Esophagus squamous epithelium (tissue), 4 donors: ENCODE data around the gene PPP1R12A.

Experiments
- CTCF ChIP-seq, 6 experiments: fragments of 450-650 bp in 4 of 6; fragments of 200-600 bp in 2 of 6; sonication (generic) in 2 of 6; IDR thresholded peaks; one replicate each; pipeline ENCODE4 v1.5.1; 2016 to 2019; ENCODE audit warnings: antibody characterized with exemption in 6 of 6, mild to moderate bottlenecking in 4 of 6, moderate library complexity in 4 of 6
- POLR2A ChIP-seq, 4 donors: fragments of 450-650 bp; IDR thresholded peaks; one replicate each; pipeline ENCODE4 v1.6.1; 2017; ENCODE audit warnings: antibody characterized with exemption in 4 of 4, mild to moderate bottlenecking in 4 of 4, moderate library complexity in 3 of 4

- no peak for TF ChIP-seq POLR2A (IDR thresholded peaks at IDR 0.05)
- TF ChIP-seq CTCF (IDR thresholded peaks at IDR 0.05), result no peak
These were observed 152.6 kb downstream of the PPP1R12A start for GRCh38 chr12:79782172-79782900.
